Tibial nerve (tissue), 4 donors: Measurements from ENCODE around the gene FAM47E.

Experiments used
- EP300 ChIP-seq, 2 donors: sonication (generic); formaldehyde crosslinking; IDR thresholded peaks; one replicate each; pipeline ENCODE4 v1.6.1; 2017; ENCODE audit warnings: antibody characterized with exemption in 2 of 2, mild to moderate bottlenecking in 1 of 2
- POLR2A ChIP-seq, 2 donors: fragments of 450-650 bp; IDR thresholded peaks; one replicate each; pipeline ENCODE4 v1.6.1; 2017; ENCODE audit warnings: antibody characterized with exemption in 2 of 2, mild to moderate bottlenecking in 2 of 2, moderate library complexity in 2 of 2
- TF ChIP-seq, protein P1 (sequence below), 5 experiments: fragments of 200-600 bp in 3 of 5; fragments of 450-650 bp in 2 of 5; sonication (generic) in 3 of 5; IDR thresholded peaks; one replicate each; pipeline ENCODE4 v1.5.1; 2016 to 2019; ENCODE audit warnings: antibody characterized with exemption in 5 of 5, mild to moderate bottlenecking in 3 of 5, moderate library complexity in 2 of 5

GRCh38 chr4:76292730-76293129 is 41.2 kb downstream of the FAM47E start:
- TF ChIP-seq, protein P1, sequence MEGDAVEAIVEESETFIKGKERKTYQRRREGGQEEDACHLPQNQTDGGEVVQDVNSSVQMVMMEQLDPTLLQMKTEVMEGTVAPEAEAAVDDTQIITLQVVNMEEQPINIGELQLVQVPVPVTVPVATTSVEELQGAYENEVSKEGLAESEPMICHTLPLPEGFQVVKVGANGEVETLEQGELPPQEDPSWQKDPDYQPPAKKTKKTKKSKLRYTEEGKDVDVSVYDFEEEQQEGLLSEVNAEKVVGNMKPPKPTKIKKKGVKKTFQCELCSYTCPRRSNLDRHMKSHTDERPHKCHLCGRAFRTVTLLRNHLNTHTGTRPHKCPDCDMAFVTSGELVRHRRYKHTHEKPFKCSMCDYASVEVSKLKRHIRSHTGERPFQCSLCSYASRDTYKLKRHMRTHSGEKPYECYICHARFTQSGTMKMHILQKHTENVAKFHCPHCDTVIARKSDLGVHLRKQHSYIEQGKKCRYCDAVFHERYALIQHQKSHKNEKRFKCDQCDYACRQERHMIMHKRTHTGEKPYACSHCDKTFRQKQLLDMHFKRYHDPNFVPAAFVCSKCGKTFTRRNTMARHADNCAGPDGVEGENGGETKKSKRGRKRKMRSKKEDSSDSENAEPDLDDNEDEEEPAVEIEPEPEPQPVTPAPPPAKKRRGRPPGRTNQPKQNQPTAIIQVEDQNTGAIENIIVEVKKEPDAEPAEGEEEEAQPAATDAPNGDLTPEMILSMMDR (IDR thresholded peaks at IDR 0.05) = no peak
- TF ChIP-seq POLR2A (IDR thresholded peaks at IDR 0.05) = no peak
- TF ChIP-seq EP300 (IDR thresholded peaks at IDR 0.05) = no peak
